ENCODE results near the gene MARVELD1. TPM values are rescaled to one million over a fixed set of nuclear protein-coding genes. Genes with fewer than 3 reads are reported as not detected.

The MARVELD1 gene
- total and polyA plus RNA-seq, 2 of the 4 experiments (the other 2 are of a cell fraction) = 12.0 to 68.1 TPM

DNA sequence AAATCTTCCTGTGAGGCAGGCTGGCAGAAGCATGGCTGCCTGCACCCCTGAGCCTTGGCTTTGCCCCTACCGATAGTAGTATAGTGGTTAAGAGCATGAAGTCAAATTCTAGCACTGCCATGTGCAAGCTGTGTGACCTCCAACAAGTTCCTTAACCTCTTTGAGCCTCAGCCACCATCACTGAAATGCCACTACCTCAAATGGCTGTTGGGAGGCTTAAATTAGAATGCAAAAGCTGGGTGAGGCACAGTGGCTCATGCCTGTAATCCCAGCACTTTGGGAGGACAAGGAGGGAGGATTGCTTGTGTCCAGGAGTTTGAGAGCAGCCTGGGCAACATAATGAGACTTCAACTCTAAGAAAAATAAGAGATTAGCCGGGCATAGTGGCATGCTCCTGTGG is 49.9 kb downstream of the MARVELD1 start:
- H4K8ac ChIP-seq (ENCODE audit: low read depth in 2 of 2, low read length in 2 of 2) = no peak overlapping the region
- no peak overlapping the region for H3K27ac ChIP-seq (ENCODE audit: insufficient read depth, low read length)
- TF ChIP-seq MAFK (IDR thresholded peaks at IDR 0.05; ENCODE audit: low read depth, low read length) (no peak), MXI1 (IDR thresholded peaks at IDR 0.05; ENCODE audit: borderline replicate concordance, low read depth, low read length) (no peak), CEBPB (IDR thresholded peaks at IDR 0.05; ENCODE audit: low read depth, low read length) (no peak), FOS (IDR thresholded peaks at IDR 0.05; ENCODE audit: low read depth, low read length) (no peak), RFX5 (IDR thresholded peaks at IDR 0.05; ENCODE audit: low read depth, low read length) (no peak), BHLHE40 (IDR thresholded peaks at IDR 0.05; ENCODE audit: low read depth, low read length) (no peak), NFE2L2 (IDR thresholded peaks at IDR 0.05; ENCODE audit: low read depth, low read length) (no peak), POLR2A (IDR thresholded peaks at IDR 0.05; ENCODE audit: low read depth, low read length) (no peak), MAZ (IDR thresholded peaks at IDR 0.05; ENCODE audit: borderline replicate concordance, low read depth, low read length) (no peak), CHD1 (IDR thresholded peaks at IDR 0.05; ENCODE audit: low read depth, low read length) (no peak), RAD21 (IDR thresholded peaks at IDR 0.05; ENCODE audit: low read length) (no peak), SMC3 (IDR thresholded peaks at IDR 0.05; ENCODE audit: low read depth, low read length) (no peak), RCOR1 (IDR thresholded peaks at IDR 0.05; ENCODE audit: insufficient replicate concordance, low read length) (no peak)
- TF ChIP-seq, protein P1, sequence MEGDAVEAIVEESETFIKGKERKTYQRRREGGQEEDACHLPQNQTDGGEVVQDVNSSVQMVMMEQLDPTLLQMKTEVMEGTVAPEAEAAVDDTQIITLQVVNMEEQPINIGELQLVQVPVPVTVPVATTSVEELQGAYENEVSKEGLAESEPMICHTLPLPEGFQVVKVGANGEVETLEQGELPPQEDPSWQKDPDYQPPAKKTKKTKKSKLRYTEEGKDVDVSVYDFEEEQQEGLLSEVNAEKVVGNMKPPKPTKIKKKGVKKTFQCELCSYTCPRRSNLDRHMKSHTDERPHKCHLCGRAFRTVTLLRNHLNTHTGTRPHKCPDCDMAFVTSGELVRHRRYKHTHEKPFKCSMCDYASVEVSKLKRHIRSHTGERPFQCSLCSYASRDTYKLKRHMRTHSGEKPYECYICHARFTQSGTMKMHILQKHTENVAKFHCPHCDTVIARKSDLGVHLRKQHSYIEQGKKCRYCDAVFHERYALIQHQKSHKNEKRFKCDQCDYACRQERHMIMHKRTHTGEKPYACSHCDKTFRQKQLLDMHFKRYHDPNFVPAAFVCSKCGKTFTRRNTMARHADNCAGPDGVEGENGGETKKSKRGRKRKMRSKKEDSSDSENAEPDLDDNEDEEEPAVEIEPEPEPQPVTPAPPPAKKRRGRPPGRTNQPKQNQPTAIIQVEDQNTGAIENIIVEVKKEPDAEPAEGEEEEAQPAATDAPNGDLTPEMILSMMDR (conservative IDR thresholded peaks at IDR 0.05; ENCODE audit: low read depth, low read length) = no peak
- TF ChIP-seq, protein P2, sequence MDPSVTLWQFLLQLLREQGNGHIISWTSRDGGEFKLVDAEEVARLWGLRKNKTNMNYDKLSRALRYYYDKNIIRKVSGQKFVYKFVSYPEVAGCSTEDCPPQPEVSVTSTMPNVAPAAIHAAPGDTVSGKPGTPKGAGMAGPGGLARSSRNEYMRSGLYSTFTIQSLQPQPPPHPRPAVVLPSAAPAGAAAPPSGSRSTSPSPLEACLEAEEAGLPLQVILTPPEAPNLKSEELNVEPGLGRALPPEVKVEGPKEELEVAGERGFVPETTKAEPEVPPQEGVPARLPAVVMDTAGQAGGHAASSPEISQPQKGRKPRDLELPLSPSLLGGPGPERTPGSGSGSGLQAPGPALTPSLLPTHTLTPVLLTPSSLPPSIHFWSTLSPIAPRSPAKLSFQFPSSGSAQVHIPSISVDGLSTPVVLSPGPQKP (IDR thresholded peaks at IDR 0.05; ENCODE audit: borderline replicate concordance, low read depth, low read length) = no peak
- TF ChIP-seq, protein P3, sequence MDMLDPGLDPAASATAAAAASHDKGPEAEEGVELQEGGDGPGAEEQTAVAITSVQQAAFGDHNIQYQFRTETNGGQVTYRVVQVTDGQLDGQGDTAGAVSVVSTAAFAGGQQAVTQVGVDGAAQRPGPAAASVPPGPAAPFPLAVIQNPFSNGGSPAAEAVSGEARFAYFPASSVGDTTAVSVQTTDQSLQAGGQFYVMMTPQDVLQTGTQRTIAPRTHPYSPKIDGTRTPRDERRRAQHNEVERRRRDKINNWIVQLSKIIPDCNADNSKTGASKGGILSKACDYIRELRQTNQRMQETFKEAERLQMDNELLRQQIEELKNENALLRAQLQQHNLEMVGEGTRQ (IDR thresholded peaks at IDR 0.05; ENCODE audit: low read depth, low read length) = no peak
- no peaks in the 10 kb centered on the region for H3K9me1 ChIP-seq (ENCODE audit: insufficient read depth, low read length)
- DNase-seq (no peak), ATAC-seq (ENCODE audit: low read depth) (no peak)
- H2BK5ac ChIP-seq (ENCODE audit: low read depth, low read length, poor library complexity, severe bottlenecking) = no peak overlapping the region
- H3K14ac ChIP-seq (replicated peaks; ENCODE audit: low read depth, low read length) = no peak overlapping the region
- no peak overlapping the region for H2AK9ac ChIP-seq (replicated peaks; ENCODE audit: low read depth, low read length, poor library complexity)
- H3K4me1 ChIP-seq (ENCODE audit: control insufficient read depth, insufficient read depth, low read length) = no peaks in the 10 kb centered on the region
- H4K5ac ChIP-seq (ENCODE audit: low read depth, low read length) = no peak overlapping the region
- H3K4ac ChIP-seq (ENCODE audit: low read depth, low read length) = no peak overlapping the region
- intact Hi-C loops (cut with micrococcal nuclease) = no loop called here
- no peak overlapping the region for H3K4me2 ChIP-seq (ENCODE audit: low read depth, low read length)
- H2AK5ac ChIP-seq (ENCODE audit: low read depth, low read length) = no peak overlapping the region
- no peak overlapping the region for H3K23ac ChIP-seq (ENCODE audit: low read depth, low read length)
- in situ Hi-C loops (cut with MboI; ENCODE audit: low sequenced_read_pairs) = no loop called here
- BruUV-seq (replicated peaks) = no TSS peak
- no peak overlapping the region for H3K9ac ChIP-seq (ENCODE audit: low read depth, low read length)
- no peak overlapping the region for H4K91ac ChIP-seq (ENCODE audit: insufficient read depth, low read depth, low read length)
- POLR2A ChIA-PET (ENCODE audit: unreplicated experiment) = interaction anchor here (0.6 kb wide), 1 partner anchor 110 kb away, joined by 4 read pairs; no protein-coding TSS in a partner anchor
- H3K18ac ChIP-seq (ENCODE audit: low read depth, low read length) = no peak overlapping the region
- peaks cover 1% of the 10 kb centered on the region; the same call in 1 of the 2 replicates for H3K27me3 ChIP-seq (ENCODE audit: control insufficient read depth, insufficient read depth, low read length)
- dilution Hi-C loops (cut with HindIII; ENCODE audit: low sequenced_read_pairs, unreplicated experiment) = no loop called here
- no peak overlapping the region for H2BK120ac ChIP-seq (ENCODE audit: low read depth, low read length)
- H3K36me3 ChIP-seq (ENCODE audit: control insufficient read depth, insufficient read depth, low read length) = peaks cover 21% of the 10 kb centered on the region
- H3K4me3 ChIP-seq (ENCODE audit: insufficient read depth, low read depth, low read length) = no peak overlapping the region
- H2BK15ac ChIP-seq (ENCODE audit: low read depth, low read length) = no peak overlapping the region
- no peak overlapping the region for H2AFZ ChIP-seq (replicated peaks; ENCODE audit: low read length, poor library complexity)
- H3K79me1 ChIP-seq (ENCODE audit: low read depth in 1 of 2, low read length in 2 of 2) = no peaks in the 10 kb centered on the region
- WGBS, 2 experiments (ENCODE audit: extremely low coverage in 2 of 2, insufficient read length in 1 of 2) = 100% methylated on average over 1 of the region's 2 CpGs; no CpG with 5 or more reads in 1 of the 2 experiments
- no peaks in the 10 kb centered on the region for H3K9me3 ChIP-seq (ENCODE audit: control insufficient read depth, insufficient read depth, low read length)
- CTCF ChIA-PET = interaction anchor here (0.7 kb wide), 2 partner anchors 62 to 278 kb away, joined by 3 read pairs; no protein-coding TSS in a partner anchor
- no peak overlapping the region for H2BK20ac ChIP-seq (ENCODE audit: low read depth, low read length)
- H3K56ac ChIP-seq (ENCODE audit: extremely low read depth, insufficient read depth, low read length) = no peak overlapping the region
- H4K20me1 ChIP-seq (ENCODE audit: insufficient read depth, low read length) = no peaks in the 10 kb centered on the region

All from IMR-90 (cell line).